GM18951 (cell line): Measurements from ENCODE around the gene HTD2.

Source experiments
- POLR2A ChIP-seq: IDR thresholded peaks from 4 replicates; pipeline ENCODE4 v1.6.1; 2011; ENCODE audit warnings: mild to moderate bottlenecking; ENCODE audit not compliant: insufficient read length, insufficient read depth; ENCODE audit errors: extremely low read depth
- in situ Hi-C: fragments of 300-500 bp; cut with MboI; formaldehyde crosslinking; loops from one replicate; pipeline ENCODE4 v1.12.0; 2022; ENCODE audit warnings: low sequenced_read_pairs, mixed read lengths, inconsistent platforms; ENCODE audit not compliant: unreplicated experiment

HTD2 gene

GRCh38 chr3:58346368-58346767 is 40.0 kb downstream of the HTD2 start:
- TF ChIP-seq POLR2A, result no peak
- in situ Hi-C loops, result no loop called here

- in situ Hi-C loops, result no loop called here
- TF ChIP-seq POLR2A, result no peak
Measured at GRCh38 chr3:58347984-58348383, 41.7 kb downstream of the HTD2 start.

GRCh38 chr3:58349792-58350626 is 43.7 kb downstream of the HTD2 start:
- in situ Hi-C loops, result no loop called here
- TF ChIP-seq POLR2A, result no peak

DNA sequence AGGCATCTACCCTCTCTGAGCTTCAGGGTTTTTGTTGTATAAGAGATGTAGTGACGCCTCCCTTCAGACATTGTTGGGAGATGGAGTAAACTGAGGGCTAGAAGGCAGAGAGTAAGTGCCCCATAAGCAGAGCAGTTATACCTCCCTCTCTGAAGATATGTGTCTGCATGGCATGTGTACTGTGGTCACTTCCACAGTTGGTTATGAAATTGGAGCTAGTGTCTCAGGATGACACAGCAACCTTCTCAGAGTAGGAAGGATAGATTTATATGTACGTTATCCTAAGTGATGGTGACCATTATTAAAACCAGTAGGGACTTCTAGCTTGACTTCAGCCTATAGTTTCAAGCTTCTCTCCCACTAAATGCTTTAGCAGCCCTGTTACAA is 44.3 kb downstream of the HTD2 start:
- no peak for TF ChIP-seq POLR2A
- in situ Hi-C loops, result no loop called here

DNA sequence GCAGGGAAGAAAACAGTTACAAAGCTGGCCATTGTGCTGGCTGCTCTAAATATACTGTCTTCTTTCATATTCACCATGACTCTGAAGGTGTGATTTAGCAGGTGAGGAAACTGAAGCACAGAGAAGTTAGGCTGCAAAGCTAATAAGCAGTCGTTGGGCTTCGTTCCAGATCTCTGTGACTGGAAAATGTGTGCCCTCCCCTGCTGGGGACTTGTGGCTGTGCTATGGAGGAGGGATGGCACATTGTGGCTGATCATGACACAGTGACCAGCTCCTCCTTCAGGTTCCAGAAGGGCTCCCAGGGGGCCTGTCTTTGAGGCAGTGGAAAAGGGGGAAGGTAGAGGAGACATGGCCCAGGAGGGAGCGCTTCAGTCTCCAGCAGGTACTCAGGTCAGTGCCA is 45.6 kb downstream of the HTD2 start:
- no peak for TF ChIP-seq POLR2A
- in situ Hi-C loops, result no loop called here

DNA sequence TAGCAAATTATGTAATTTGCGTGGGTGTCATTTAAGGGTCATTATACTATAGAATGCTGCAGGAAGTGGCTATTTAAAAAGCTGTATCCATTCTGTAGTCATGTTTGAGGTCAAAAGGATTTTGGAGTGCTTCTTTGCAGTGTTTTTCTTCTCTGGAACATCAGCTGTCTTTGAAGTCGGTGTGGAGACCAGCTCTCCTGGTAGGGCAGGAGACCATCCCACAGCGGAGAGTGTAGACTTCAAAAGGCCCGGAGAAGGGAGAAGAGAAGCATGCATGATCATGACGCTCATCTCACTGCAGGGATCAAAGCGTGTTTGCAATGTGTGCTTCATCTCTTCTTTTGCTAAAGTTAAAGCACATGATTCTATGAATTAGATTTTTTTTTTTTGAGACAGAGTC is 46.3 kb downstream of the HTD2 start:
- in situ Hi-C loops, result no loop called here
- TF ChIP-seq POLR2A, result no peak

DNA sequence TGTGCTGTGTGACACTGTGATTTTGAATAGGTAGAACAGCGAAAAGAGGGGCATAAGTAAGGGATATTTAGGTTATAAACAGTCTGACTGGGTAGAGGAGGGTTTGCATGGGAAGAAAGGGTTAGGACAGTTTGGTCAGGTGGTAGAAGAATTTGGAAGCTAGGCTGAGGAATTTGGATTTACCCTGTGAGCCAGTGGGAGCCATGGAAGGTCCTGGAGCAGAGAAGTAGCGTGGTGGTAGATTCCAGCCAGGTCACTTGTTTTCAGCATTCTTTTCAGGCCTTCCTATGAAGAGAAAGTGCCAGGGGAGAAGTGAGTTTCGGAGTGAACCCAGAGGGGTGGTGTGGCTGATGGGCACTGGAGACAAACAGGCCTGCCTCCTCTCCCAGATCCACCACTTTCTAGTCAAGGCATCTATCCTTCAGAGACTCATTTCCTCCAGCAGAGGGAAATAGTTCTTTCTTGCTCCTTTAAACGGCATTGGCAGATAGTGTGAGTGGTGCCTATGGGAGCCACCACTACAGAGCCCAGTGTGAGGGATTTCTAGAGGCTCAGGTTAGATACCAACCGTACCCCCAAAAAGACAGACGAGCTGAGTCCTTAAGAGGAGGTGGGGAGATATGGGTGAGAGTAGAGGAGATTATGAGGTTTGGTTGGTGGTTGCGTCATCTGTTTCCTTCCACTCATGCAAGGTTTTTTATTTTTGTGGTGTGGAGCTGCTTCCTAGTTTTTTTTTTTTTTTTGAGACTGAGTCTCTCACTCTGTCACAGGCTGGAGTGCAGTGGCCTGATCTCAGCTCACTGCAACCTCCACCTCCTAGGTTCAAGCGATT is 47.6 kb downstream of the HTD2 start:
- in situ Hi-C loops, result no loop called here
- TF ChIP-seq POLR2A, result no peak

DNA sequence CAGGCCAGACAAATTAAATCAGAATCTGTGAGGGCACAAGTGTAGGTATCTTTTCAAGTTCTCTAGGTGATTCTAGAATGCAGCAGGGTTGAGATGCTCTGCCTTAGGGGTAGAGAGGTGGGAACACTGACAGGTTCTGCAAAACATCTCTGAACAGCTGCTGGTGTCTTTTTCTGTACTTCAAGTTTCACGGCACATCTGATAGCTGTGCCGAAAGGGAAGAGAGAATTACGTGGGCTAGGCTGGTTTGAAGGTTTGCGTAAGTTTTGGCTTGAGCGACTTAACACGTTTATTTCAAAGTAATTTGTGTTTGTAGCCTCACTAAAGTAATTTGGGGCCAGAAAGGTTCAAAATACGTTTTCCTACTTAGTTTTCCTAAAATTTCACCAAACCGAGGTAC is 48.9 kb downstream of the HTD2 start:
- TF ChIP-seq POLR2A, result no peak
- in situ Hi-C loops, result no loop called here

DNA sequence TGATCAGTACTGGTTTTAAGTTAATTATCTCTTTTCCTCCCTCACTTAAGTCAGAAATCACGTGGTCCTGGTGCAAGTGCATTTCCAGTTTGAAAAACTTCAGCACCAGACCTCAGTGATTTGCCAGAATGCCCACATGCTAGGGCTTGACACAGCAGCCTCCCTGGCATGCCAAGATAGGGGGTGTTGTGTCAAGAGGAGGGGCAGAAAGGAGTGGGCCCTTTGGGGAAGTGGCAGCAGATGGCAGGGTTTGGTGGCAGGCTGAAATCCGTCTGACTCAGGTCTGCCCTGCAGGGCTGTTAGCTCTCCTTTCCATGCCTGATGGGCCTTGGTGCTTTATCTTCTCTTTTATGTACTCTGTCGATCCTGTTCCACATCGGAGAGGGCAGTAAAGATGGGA is 49.7 kb downstream of the HTD2 start:
- in situ Hi-C loops, result no loop called here

DNA sequence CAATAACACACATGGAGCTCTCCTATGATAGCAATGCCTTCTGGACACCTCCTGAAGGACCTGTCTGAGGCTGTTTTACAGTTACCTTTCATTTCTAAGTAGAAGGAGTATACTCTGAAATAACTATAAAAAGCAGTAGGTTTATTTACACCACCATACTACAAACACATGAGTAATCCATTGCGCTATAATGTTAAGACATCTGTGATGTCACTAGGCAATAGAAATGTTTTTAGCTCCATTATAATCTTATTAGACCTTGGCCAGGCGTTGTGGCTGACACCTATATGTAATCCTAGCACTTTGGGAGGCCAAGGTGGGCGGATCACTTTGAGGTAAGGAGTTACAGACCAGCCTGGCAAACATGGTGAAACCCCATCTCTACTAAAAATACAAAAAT is 51.1 kb downstream of the HTD2 start:
- in situ Hi-C loops, result no loop called here
- TF ChIP-seq POLR2A, result no peak

More for the DNA sequence above, 49.7 kb downstream of the HTD2 start:
- no peak for TF ChIP-seq POLR2A

GRCh38 chr3:58358092-58358491 is 51.8 kb downstream of the HTD2 start:
- in situ Hi-C loops, result no loop called here
- TF ChIP-seq POLR2A, result no peak

DNA sequence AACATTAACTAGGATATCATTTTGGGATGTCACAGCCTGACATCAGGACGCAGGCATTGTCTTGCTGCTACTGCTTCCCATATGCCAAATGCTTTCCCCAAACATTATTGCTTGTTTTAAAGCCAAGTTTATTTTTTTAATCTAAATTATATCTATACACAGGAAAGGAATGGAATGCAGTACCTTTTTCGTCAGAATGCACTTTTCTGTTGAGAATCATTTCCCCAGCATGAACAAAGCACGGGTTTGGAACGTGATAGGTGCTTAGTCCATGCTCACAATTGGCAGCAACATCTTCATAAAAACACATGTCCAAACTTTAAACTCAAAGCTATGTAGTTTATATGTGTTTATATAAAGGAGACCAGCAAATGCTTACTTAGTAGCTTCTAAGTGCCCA is 52.5 kb downstream of the HTD2 start:
- TF ChIP-seq POLR2A, result no peak
- in situ Hi-C loops, result no loop called here

- in situ Hi-C loops, result no loop called here
- TF ChIP-seq POLR2A, result no peak
Measured at GRCh38 chr3:58359621-58360020, 53.3 kb downstream of the HTD2 start.

DNA sequence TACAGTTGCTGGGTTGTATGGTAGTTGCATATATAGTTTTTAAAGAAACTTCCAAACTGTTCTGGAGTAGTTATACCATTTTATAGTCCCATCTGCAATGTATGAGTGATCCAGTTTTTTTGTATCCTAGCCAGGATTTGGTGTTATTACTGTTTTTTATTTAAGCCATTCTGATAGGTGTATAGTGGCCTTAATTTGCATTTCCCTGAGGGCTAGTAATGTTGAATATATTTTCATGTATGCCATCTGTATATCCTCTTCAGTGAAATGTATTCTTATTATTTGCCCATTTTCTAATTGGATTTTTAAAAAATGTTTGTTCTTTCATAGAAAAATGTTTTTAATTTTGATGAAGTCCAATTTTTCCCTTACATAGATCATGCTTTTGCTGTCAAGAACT is 55.5 kb downstream of the HTD2 start:
- TF ChIP-seq POLR2A, result no peak
- in situ Hi-C loops, result no loop called here
